AG04449 (cell line): ENCODE data around the gene SCYGR2.

Experiments
- CTCF ChIA-PET: fragments of 350-600 bp; formaldehyde crosslinking; extraction: SDS; loops from one replicate; lab custom pipeline; 2021; ENCODE audit warnings: antibody characterized with exemption; lab: Yijun Ruan, JAX
- POLR2A ChIA-PET: fragments of 400-600, 350-600 bp; formaldehyde crosslinking; extraction: SDS; loops from one replicate; lab custom pipeline; 2020; ENCODE audit warnings: antibody characterized with exemption, inconsistent platforms; lab: Yijun Ruan, JAX
- DNase-seq: peaks from one replicate; pipeline ENCODE4 v3.0.0-alpha.2; 2010; ENCODE audit warnings: low read depth, low spot score
- H3K4me3 ChIP-seq: 2 replicates; pipeline ENCODE4 v1.5.1; 2011; ENCODE audit warnings: low read depth, mild to moderate bottlenecking, control low read depth, low read length
- TF ChIP-seq, protein P1 (sequence below): IDR thresholded peaks from one replicate; pipeline ENCODE4 v1.5.1; 2011; ENCODE audit warnings: mild to moderate bottlenecking, moderate library complexity, low read length, control low read depth, inconsistent platforms; ENCODE audit not compliant: insufficient read depth; ENCODE audit errors: missing control alignments

The SCYGR2 gene

DNA sequence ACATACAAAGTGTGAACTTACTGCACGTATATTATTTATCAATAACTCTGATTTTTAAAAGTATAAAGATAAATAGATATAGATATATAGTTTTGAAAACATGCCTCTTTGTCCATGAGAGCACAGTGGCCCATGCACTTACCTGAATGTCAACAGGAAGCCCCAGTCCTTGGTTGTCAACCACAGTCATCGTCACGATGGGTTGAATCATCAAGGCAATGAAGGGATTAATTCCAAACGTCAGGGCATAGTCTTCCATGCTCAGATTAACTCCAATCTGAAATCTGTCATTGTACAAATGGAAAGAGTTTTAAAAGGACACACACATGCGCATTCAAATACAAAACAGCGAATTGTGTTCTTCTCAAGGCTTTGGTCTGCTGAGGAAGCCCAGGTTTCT lies 34.1 kb downstream of the SCYGR2 start:
- ChIA-PET POLR2A (no interaction called here), CTCF (interaction anchor here (4.9 kb wide), 1 partner anchor 26 kb away, joined by 21 read pairs; no protein-coding TSS in a partner anchor)
- TF ChIP-seq, protein P1, sequence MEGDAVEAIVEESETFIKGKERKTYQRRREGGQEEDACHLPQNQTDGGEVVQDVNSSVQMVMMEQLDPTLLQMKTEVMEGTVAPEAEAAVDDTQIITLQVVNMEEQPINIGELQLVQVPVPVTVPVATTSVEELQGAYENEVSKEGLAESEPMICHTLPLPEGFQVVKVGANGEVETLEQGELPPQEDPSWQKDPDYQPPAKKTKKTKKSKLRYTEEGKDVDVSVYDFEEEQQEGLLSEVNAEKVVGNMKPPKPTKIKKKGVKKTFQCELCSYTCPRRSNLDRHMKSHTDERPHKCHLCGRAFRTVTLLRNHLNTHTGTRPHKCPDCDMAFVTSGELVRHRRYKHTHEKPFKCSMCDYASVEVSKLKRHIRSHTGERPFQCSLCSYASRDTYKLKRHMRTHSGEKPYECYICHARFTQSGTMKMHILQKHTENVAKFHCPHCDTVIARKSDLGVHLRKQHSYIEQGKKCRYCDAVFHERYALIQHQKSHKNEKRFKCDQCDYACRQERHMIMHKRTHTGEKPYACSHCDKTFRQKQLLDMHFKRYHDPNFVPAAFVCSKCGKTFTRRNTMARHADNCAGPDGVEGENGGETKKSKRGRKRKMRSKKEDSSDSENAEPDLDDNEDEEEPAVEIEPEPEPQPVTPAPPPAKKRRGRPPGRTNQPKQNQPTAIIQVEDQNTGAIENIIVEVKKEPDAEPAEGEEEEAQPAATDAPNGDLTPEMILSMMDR, result no peak
- DNase-seq, result no peak
- no peak overlapping the region for H3K4me3 ChIP-seq

DNA sequence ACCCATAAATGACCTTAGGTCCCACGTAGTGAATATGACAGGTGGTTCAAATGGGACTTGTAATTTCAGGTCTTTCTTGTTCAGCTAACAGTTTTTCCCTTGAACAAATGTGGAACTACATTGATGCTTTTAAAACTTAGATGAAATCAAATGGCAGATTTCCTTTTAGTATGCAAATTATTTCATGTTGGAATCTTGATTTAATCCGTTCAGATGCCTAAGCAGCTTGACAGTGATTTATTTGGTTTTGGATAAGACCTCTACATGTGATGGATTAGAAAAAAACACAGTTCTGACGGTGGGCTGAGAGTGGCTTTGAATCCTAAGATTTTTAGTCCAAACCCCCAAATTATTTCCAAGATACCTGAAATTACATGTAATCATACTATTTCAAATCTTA lies 35.5 kb downstream of the SCYGR2 start:
- POLR2A ChIA-PET, result no interaction called here
- H3K4me3 ChIP-seq, result no peak overlapping the region
- TF ChIP-seq, protein P1, result no peak
- CTCF ChIA-PET, result interaction anchor here (2.1 to 4.9 kb wide), 2 partner anchors 24 to 132 kb away, joined by 6 to 21 read pairs; no protein-coding TSS in a partner anchor
- DNase-seq, result no peak

DNA sequence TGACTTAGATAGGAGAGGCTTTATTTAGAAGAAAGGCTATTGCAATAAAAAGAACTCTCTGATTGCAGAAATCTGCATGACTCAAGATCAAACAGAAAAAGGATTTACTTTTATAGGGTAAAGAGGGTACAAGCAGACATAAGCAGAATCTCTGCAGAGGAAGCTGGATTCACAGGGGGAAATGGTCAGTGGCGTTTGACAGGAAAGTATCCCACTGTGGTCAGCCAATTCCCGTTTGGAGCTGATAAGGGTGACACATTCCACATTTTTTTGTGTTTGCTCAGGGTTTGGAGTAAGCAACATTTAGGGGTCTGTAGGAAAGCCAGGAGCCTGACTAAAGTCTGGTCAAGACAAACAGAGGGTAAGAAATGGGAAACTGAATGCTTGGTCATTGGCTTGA lies 44.0 kb downstream of the SCYGR2 start:
- DNase-seq, result no peak

DNA sequence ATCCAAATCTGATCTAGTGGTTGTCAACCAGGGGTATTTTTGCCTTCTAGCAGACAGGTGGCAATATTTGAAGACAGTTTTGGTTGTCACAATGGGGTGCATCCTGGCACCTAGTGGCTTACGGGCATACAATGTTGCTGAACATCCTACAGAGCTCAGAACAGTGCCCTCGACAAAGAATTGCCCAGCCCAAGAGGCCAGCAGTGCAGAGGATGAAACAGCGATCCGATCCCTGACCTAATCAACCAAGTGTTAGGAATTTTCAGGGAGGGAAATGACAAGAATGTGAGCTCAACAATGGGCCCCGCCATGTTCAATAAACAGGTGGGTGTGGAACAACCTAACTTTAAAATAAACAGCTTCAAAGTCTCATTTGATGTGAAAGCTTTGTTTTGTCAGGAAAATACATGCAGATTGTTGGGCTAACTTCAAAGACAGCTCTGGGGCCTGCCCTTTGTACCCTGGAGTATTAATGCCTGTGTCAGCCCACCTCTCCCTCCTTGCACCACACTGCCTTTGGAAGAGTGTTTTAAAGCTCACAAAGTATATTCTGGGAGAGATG lies 45.4 kb downstream of the SCYGR2 start:
- DNase-seq, result no peak
- TF ChIP-seq, protein P1, result no peak
- POLR2A ChIA-PET, result no interaction called here
- no peak overlapping the region for H3K4me3 ChIP-seq
- CTCF ChIA-PET, result interaction anchor here (1.1 kb wide), 1 partner anchor 15 kb away, joined by 4 read pairs; no protein-coding TSS in a partner anchor

More for the DNA sequence above, 44.0 kb downstream of the SCYGR2 start:
- TF ChIP-seq, protein P1, result no peak
- no peak overlapping the region for H3K4me3 ChIP-seq
- CTCF ChIA-PET, result no interaction called here
- POLR2A ChIA-PET, result no interaction called here
